ENCODE data around the gene EIF4G1. TPM values are rescaled to one million over a fixed set of nuclear protein-coding genes. Genes with fewer than 3 reads are reported as not detected.
A peak's percentile ranks its signal among the peaks of the same experiment; 100 is the strongest.
"Not testable (repeated sequence)": the region's sequence is repeated elsewhere in the genome, so short reads cannot be mapped to it uniquely, and the experiment has no call there.

Gene EIF4G1
- total RNA-seq, 8 experiments from 2014 or later = 103 to 454 (median 182) TPM

GRCh38 chr3:184339001-184339400 lies 24.6 kb downstream of the EIF4G1 start:
- H3K4me3 ChIP-seq = peak overlapping the region; percentile 25 to 79 (median 37)
- peak overlapping the region; percentile 55 to 71 for H3K27ac ChIP-seq
- 29 to 100% (median 51%) methylated on average over 1 to 7 of the region's 8 CpGs; no CpG with 5 or more reads in 3 of the 10 experiments for WGBS, 10 experiments
- in situ Hi-C loops (cut with MboI; ENCODE audit: low pct_unique_long_range_greater_than_20kb in 2 of 9, low sequenced_read_pairs in 9 of 9, unreplicated experiment in 9 of 9) = no loop called here
- peaks cover 25 to 28% of the 10 kb centered on the region in 2 donors for H3K4me1 ChIP-seq (replicated peaks in 1 of 2)
- no peak for ATAC-seq (replicated peaks in 6 of 8)

- peaks cover 25 to 28% of the 10 kb centered on the region in 2 donors for H3K4me1 ChIP-seq (replicated peaks in 1 of 2)
- WGBS, 10 experiments = 82 to 100% (median 96%) methylated on average over 1 to 12 of the region's 19 CpGs
- in situ Hi-C loops (cut with MboI; ENCODE audit: low pct_unique_long_range_greater_than_20kb in 2 of 9, low sequenced_read_pairs in 9 of 9, unreplicated experiment in 9 of 9); ATAC-seq (replicated peaks in 6 of 8): not testable (repeated sequence)
- H3K4me3 ChIP-seq = peak overlapping the region; percentile 25 to 79 (median 37)
- peak overlapping the region; percentile 55 to 71 for H3K27ac ChIP-seq
Observed at GRCh38 chr3:184339451-184340135, 25.2 kb downstream of the EIF4G1 start.

- no peak overlapping the region for H3K27ac ChIP-seq
- H3K4me1 ChIP-seq (replicated peaks in 1 of 2) = peaks cover 37 to 43% of the 10 kb centered on the region in 2 donors
- in situ Hi-C loops (cut with MboI; ENCODE audit: low pct_unique_long_range_greater_than_20kb in 2 of 9, low sequenced_read_pairs in 9 of 9, unreplicated experiment in 9 of 9) = no loop called here
- ATAC-seq (replicated peaks in 6 of 8) = no peak
- 65 to 100% (median 93%) methylated on average over 1 to 6 of the region's 7 CpGs; no CpG with 5 or more reads in 4 of the 10 experiments for WGBS, 10 experiments
- no peak overlapping the region for H3K4me3 ChIP-seq
Observed at GRCh38 chr3:184341925-184342324, 27.5 kb downstream of the EIF4G1 start.

- Histone ChIP-seq H3K4me3 (no peak overlapping the region), H3K4me1 (replicated peaks in 1 of 2) (peaks cover 23 to 30% of the 10 kb centered on the region in 2 donors), H3K27ac (no peak overlapping the region)
- WGBS, 10 experiments = 20 to 80% (median 80%) methylated on average over 1 to 2 of the region's 5 CpGs; no CpG with 5 or more reads in 6 of the 10 experiments
- in situ Hi-C loops (cut with MboI; ENCODE audit: low pct_unique_long_range_greater_than_20kb in 2 of 9, low sequenced_read_pairs in 9 of 9, unreplicated experiment in 9 of 9) = no loop called here
- no peak for ATAC-seq (replicated peaks in 6 of 8)
Observed at GRCh38 chr3:184343200-184343876, 28.9 kb downstream of the EIF4G1 start.

- Histone ChIP-seq H3K4me1 (replicated peaks in 1 of 2) (peaks cover 16 to 20% of the 10 kb centered on the region in 2 donors), H3K4me3 (no peak overlapping the region), H3K27ac (peak overlapping the region in 1 of 2 donors; percentile 49)
- ATAC-seq (replicated peaks in 6 of 8) = peak in 5 of 8 experiments; percentile 12 to 41 (median 18)
- 80% methylated on average over 3 of the region's 24 CpGs; no CpG with 5 or more reads in 9 of the 10 experiments for WGBS, 10 experiments
- in situ Hi-C loops (cut with MboI; ENCODE audit: low pct_unique_long_range_greater_than_20kb in 2 of 9, low sequenced_read_pairs in 9 of 9, unreplicated experiment in 9 of 9) = no loop called here
Observed at GRCh38 chr3:184344579-184345316, 30.3 kb downstream of the EIF4G1 start.

GRCh38 chr3:184345317-184346144 lies 31.1 kb downstream of the EIF4G1 start:
- in situ Hi-C loops (cut with MboI; ENCODE audit: low pct_unique_long_range_greater_than_20kb in 2 of 9, low sequenced_read_pairs in 9 of 9, unreplicated experiment in 9 of 9) = no loop called here
- WGBS, 10 experiments = 0 to 38% (median 17%) methylated on average over 1 to 11 of the region's 14 CpGs; no CpG with 5 or more reads in 1 of the 10 experiments
- Histone ChIP-seq H3K4me1 (replicated peaks in 1 of 2) (peaks cover 12 to 16% of the 10 kb centered on the region in 2 donors), H3K4me3 (no peak overlapping the region), H3K27ac (peak overlapping the region in 1 of 2 donors; percentile 49)
- peak; percentile 83 to 93 (median 90) for ATAC-seq (replicated peaks in 6 of 8)

GRCh38 chr3:184346480-184347190 lies 32.2 kb downstream of the EIF4G1 start:
- in situ Hi-C loops (cut with MboI; ENCODE audit: low pct_unique_long_range_greater_than_20kb in 2 of 9, low sequenced_read_pairs in 9 of 9, unreplicated experiment in 9 of 9) = no loop called here
- no peak for ATAC-seq (replicated peaks in 6 of 8)
- no peak overlapping the region for H3K27ac ChIP-seq
- H3K4me3 ChIP-seq = no peak overlapping the region
- 70 to 100% (median 96%) methylated on average over 1 to 14 of the region's 20 CpGs for WGBS, 10 experiments
- H3K4me1 ChIP-seq (replicated peaks in 1 of 2) = peaks cover 12 to 16% of the 10 kb centered on the region in 2 donors

- in situ Hi-C loops (cut with MboI; ENCODE audit: low pct_unique_long_range_greater_than_20kb in 2 of 9, low sequenced_read_pairs in 9 of 9, unreplicated experiment in 9 of 9) = no loop called here
- Histone ChIP-seq H3K4me3 (no peak overlapping the region), H3K4me1 (replicated peaks in 1 of 2) (peaks cover 12 to 16% of the 10 kb centered on the region in 2 donors), H3K27ac (no peak overlapping the region)
- WGBS, 10 experiments = 20 to 80% (median 67%) methylated on average over 1 to 6 of the region's 12 CpGs
- ATAC-seq (replicated peaks in 6 of 8) = peak in 1 of 8 experiments; percentile 2
Observed at GRCh38 chr3:184347321-184348056, 33.1 kb downstream of the EIF4G1 start.

GRCh38 chr3:184348057-184348382 lies 33.6 kb downstream of the EIF4G1 start:
- in situ Hi-C loops (cut with MboI; ENCODE audit: low pct_unique_long_range_greater_than_20kb in 2 of 9, low sequenced_read_pairs in 9 of 9, unreplicated experiment in 9 of 9) = no loop called here
- Histone ChIP-seq H3K4me3 (no peak overlapping the region), H3K4me1 (replicated peaks in 1 of 2) (peaks cover 12 to 16% of the 10 kb centered on the region in 2 donors), H3K27ac (no peak overlapping the region)
- peak in 2 of 8 experiments; percentile 7 to 10 for ATAC-seq (replicated peaks in 6 of 8)
- WGBS, 10 experiments = 43 to 100% (median 92%) methylated on average over 1 to 4 of the region's 4 CpGs; no CpG with 5 or more reads in 3 of the 10 experiments

- in situ Hi-C loops (cut with MboI; ENCODE audit: low pct_unique_long_range_greater_than_20kb in 2 of 9, low sequenced_read_pairs in 9 of 9, unreplicated experiment in 9 of 9) = loop anchor here in 5 of 9 experiments (25.0 kb wide), 3 partner anchors 187 to 437 kb away; no protein-coding TSS in a partner anchor
- no peak for ATAC-seq (replicated peaks in 6 of 8)
Observed at GRCh38 chr3:184349563-184350470, 35.4 kb downstream of the EIF4G1 start.

More at GRCh38 chr3:184349563-184350470, 35.4 kb downstream of the EIF4G1 start:
- no peak overlapping the region for H3K27ac ChIP-seq
- no peak overlapping the region for H3K4me3 ChIP-seq
- 65 to 100% (median 78%) methylated on average over 2 to 10 of the region's 10 CpGs for WGBS, 10 experiments
- peaks cover 11 to 15% of the 10 kb centered on the region in 2 donors for H3K4me1 ChIP-seq (replicated peaks in 1 of 2)
